ENCODE measurements around the gene ZMIZ1.
"Not testable (repeated sequence)": the region's sequence is repeated elsewhere in the genome, so short reads cannot be mapped to it uniquely, and the experiment has no call there.

The ZMIZ1 gene

DNA sequence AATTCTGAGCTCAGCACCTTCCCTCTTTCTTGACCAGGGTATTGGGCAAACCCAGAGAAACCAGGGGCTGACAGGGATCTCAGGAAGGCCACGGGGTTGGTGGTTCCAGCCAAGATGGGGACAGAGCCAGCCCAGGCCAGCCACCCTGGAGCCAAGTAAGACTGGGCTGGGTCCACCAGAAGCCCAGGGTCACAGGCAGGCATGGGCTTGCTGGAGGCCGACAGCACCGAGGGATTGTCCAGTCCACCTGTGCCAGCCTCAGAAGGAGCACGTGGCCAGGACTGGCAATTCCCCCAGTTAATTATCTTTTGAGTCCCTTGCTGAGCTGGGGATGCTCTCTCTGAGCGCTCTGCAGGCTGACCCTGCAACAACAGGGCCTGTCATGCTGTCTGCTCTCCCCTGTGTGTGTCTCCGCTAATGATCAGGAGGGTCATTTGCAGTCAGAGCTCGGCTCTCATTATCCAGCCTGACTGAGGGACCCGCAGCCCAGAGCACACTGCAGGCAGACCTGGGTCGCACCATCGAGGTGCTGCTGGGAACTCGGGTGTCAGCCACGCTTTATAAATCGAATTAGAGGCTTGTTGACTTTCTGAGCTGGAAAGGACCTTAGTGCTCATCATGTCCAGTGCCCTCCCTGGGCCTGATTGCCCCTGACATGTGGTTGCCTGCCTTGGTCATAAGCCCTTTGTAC is 209.0 kb downstream of the ZMIZ1 start:
- Histone ChIP-seq H3K27me3 (replicated peaks; ENCODE audit: control insufficient read depth, insufficient read depth, low read length) (no peaks in the 10 kb centered on the region), H3K36me3 (ENCODE audit: control insufficient read depth, insufficient read depth, low read length) (peaks cover 27% of the 10 kb centered on the region), H3K4me3 (replicated peaks; ENCODE audit: low read depth, low read length) (no peak overlapping the region)
- TF ChIP-seq, protein P1, sequence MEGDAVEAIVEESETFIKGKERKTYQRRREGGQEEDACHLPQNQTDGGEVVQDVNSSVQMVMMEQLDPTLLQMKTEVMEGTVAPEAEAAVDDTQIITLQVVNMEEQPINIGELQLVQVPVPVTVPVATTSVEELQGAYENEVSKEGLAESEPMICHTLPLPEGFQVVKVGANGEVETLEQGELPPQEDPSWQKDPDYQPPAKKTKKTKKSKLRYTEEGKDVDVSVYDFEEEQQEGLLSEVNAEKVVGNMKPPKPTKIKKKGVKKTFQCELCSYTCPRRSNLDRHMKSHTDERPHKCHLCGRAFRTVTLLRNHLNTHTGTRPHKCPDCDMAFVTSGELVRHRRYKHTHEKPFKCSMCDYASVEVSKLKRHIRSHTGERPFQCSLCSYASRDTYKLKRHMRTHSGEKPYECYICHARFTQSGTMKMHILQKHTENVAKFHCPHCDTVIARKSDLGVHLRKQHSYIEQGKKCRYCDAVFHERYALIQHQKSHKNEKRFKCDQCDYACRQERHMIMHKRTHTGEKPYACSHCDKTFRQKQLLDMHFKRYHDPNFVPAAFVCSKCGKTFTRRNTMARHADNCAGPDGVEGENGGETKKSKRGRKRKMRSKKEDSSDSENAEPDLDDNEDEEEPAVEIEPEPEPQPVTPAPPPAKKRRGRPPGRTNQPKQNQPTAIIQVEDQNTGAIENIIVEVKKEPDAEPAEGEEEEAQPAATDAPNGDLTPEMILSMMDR (IDR thresholded peaks at IDR 0.05; ENCODE audit: insufficient read depth, low read length, poor library complexity, severe bottlenecking) = no peak
- no peak for DNase-seq (ENCODE audit: extremely low read depth, insufficient read length)

DNA sequence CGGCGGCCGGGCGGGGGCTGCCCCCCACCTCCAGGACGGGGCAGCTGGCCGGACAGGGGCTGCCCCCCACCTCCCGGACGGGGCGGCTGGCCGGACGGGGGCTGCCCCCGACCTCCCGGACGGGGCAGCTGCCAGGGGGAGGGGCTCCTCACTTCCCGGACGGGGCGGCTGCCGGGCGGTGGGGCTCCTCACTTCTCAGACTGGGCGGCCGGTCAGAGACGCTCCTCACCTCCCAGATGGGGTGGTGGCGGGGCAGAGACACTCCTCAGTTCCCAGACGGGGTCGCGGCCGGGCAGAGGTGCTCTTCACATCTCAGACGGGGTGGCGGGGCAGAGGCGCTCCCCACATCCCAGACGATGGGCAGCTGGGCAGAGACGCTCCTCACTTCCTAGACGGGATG is 210.3 kb downstream of the ZMIZ1 start:
- H3K4me3 ChIP-seq (replicated peaks; ENCODE audit: low read depth, low read length); H3K27me3 ChIP-seq (replicated peaks; ENCODE audit: control insufficient read depth, insufficient read depth, low read length); DNase-seq (ENCODE audit: extremely low read depth, insufficient read length): not testable (repeated sequence)
- peaks cover 27% of the 10 kb centered on the region for H3K36me3 ChIP-seq (ENCODE audit: control insufficient read depth, insufficient read depth, low read length)

DNA sequence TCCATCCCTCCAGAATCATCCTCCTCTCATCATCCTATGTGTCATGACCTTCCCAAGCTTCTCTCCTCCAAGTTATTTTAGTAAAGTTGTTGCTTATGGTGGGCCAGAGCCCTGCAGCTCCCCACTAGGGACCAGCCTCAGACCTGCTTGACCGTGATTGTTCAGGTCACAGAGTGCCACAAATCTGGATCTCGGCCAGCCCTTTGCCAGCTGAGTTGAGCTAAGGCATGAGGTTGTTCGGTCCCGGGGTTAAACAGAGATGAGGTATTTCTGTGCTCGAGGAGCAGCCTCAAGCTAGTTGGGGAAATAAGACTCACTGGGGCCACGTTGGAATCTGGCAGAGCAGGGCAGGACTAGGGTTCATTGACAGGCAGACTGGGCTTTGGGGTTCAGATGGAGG is 212.2 kb downstream of the ZMIZ1 start:
- H3K36me3 ChIP-seq (ENCODE audit: control insufficient read depth, insufficient read depth, low read length) = peaks cover 27% of the 10 kb centered on the region
- H3K4me3 ChIP-seq (replicated peaks; ENCODE audit: low read depth, low read length) = no peak overlapping the region
- DNase-seq (ENCODE audit: extremely low read depth, insufficient read length) = no peak
- no peaks in the 10 kb centered on the region for H3K27me3 ChIP-seq (replicated peaks; ENCODE audit: control insufficient read depth, insufficient read depth, low read length)
- TF ChIP-seq, protein P1 (IDR thresholded peaks at IDR 0.05; ENCODE audit: insufficient read depth, low read length, poor library complexity, severe bottlenecking) = no peak

DNA sequence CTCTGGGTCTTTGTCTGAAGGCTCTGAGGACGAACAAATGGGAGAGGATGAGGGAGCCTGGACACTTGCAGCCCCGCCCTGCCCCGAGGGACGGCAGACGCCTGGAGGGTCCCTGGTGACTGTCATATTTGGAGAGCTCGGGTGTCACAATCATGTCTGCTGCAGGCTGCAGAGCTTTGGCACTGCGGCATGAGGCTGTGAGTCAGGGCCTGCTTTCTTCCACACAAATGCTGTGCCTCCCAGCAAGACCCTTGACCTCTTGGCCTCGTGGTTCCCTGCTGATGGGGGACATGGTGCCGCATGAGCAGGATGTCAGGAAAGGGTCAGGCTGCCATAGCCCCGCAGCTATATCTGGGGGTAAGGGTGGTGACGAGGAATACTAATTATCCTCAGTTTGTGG is 213.6 kb downstream of the ZMIZ1 start:
- Histone ChIP-seq H3K36me3 (ENCODE audit: control insufficient read depth, insufficient read depth, low read length) (peaks cover 26% of the 10 kb centered on the region), H3K27me3 (replicated peaks; ENCODE audit: control insufficient read depth, insufficient read depth, low read length) (no peaks in the 10 kb centered on the region), H3K4me3 (replicated peaks; ENCODE audit: low read depth, low read length) (no peak overlapping the region)
- DNase-seq (ENCODE audit: extremely low read depth, insufficient read length) = no peak
- TF ChIP-seq, protein P1 (IDR thresholded peaks at IDR 0.05; ENCODE audit: insufficient read depth, low read length, poor library complexity, severe bottlenecking) = no peak

DNA sequence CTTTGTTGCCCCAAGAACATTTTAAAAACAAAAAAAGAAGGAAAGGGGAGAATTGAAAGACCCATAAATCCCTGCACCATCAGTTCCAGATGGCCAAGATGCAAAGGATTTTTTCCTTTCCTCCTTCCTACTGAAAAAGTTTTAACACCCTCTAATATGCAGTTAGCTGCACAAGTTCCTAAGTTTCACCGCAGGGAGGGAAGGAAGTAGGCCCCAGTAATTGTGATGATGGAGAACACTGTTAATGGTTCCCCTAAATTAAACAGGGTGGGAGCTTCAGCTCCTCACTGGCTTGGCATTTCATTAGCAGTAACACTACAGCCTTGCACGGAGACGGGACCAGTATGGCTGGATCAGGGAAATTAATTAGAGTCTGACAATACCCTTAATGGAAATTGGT is 214.8 kb downstream of the ZMIZ1 start:
- H3K36me3 ChIP-seq (ENCODE audit: control insufficient read depth, insufficient read depth, low read length) = peaks cover 29% of the 10 kb centered on the region
- H3K27me3 ChIP-seq (replicated peaks; ENCODE audit: control insufficient read depth, insufficient read depth, low read length) = no peaks in the 10 kb centered on the region
- no peak for DNase-seq (ENCODE audit: extremely low read depth, insufficient read length)
- no peak overlapping the region for H3K4me3 ChIP-seq (replicated peaks; ENCODE audit: low read depth, low read length)
- TF ChIP-seq, protein P1 (IDR thresholded peaks at IDR 0.05; ENCODE audit: insufficient read depth, low read length, poor library complexity, severe bottlenecking) = no peak

DNA sequence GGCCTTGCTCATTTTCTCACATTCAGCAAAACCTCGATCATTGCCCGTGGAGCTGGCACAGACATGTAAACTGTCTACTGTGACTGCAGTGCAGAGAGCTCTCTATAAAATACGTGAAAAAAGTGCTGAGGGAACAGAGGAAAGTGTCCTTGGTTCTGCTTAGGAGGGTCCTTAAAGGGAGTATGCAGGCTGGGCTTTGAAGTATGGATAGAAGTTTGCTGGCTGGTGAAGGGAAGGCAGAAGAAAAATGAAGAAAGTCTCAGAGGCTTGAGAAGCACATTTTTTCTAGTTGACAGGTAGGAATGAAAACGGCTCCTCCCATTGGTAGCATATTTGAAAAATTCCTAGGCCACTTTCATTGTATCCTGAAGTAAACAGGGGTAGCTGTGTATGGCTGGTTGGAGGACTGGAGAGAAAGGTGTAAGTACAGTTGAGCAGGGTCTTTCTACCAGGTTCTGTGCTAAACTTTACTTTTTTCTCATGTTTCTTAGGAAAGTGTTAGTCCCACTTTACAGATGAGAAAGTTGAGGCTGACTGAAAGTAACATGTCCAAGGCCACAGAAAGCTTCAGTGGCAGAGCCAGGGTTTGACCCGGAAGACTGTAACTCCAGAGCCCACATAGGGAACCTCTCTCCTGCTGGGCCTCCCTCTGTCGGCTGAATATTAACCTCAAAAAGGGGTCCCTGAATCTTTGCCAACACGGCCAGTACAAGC is 215.5 kb downstream of the ZMIZ1 start:
- H3K4me3 ChIP-seq (replicated peaks; ENCODE audit: low read depth, low read length) = no peak overlapping the region
- peaks cover 33% of the 10 kb centered on the region for H3K36me3 ChIP-seq (ENCODE audit: control insufficient read depth, insufficient read depth, low read length)
- TF ChIP-seq, protein P1 (IDR thresholded peaks at IDR 0.05; ENCODE audit: insufficient read depth, low read length, poor library complexity, severe bottlenecking) = no peak
- DNase-seq (ENCODE audit: extremely low read depth, insufficient read length) = no peak
- H3K27me3 ChIP-seq (replicated peaks; ENCODE audit: control insufficient read depth, insufficient read depth, low read length) = no peaks in the 10 kb centered on the region
